A172 (cell line): ENCODE results near the gene TUBGCP4. TPM values are rescaled to one million over a fixed set of nuclear protein-coding genes. Genes with fewer than 3 reads are reported as not detected.

Experiments
- DNase-seq: peaks from one replicate; pipeline ENCODE4 v3.0.0-alpha.2; 2015; ENCODE audit warnings: low spot score
- total RNA-seq: library from RNA; depleted of rRNA; stranded (reverse); fragments of >200 nt; shearing (Covaris generic); gene quantifications from 2 replicates; pipeline ENCODE4 v1.2.3, GENCODE V29; 2014

TUBGCP4 gene
- total RNA-seq, 1 experiment from 2014 or later, result 9.0 TPM

GRCh38 chr15:43404130-43404529 lies 33.2 kb downstream of the TUBGCP4 start:
- DNase-seq, result no peak

- no peak for DNase-seq
Measured at GRCh38 chr15:43406189-43406588, 35.3 kb downstream of the TUBGCP4 start.

- no peak for DNase-seq
Measured at GRCh38 chr15:43406808-43407207, 35.9 kb downstream of the TUBGCP4 start.

GRCh38 chr15:43408789-43409188 lies 37.9 kb downstream of the TUBGCP4 start:
- DNase-seq, result no peak

GRCh38 chr15:43410572-43411214 lies 39.8 kb downstream of the TUBGCP4 start:
- no peak for DNase-seq

DNA sequence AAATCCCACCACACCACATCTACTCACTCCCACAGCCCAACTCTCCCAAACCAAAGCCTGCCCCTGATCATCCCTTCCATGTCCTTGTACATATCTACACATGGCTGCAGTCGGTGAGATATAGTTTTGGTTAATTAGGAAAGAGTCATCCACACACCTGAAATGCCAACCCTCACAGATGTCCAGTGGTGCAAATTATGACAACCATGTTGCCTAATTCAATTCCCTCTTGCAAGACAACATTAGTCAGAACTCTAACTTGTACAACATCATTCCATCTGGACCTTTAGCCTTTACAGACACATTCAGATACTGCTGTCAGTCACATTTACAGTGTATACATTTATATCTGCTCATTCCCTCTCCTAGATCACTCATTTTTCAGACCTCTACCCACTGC lies 41.2 kb downstream of the TUBGCP4 start:
- DNase-seq, result no peak

DNA sequence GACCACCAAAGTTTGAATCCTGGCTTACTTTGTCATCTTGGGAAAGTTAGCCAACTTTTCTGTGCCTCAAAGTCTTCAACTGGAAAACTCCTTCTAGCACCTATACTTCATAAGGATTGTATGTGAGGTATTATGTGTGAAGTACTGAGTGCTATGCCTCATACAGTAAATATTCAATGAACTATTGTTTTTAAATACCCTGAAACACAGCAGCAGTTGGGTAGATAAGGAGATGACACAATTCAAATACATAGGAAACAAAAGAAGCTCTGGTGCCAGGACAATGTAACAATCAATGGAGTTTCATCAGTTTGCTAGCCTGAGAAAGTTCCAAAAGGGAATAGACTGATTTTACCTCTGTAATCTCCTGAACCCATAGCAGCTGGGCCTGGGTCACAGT lies 43.3 kb downstream of the TUBGCP4 start:
- DNase-seq, result no peak

DNA sequence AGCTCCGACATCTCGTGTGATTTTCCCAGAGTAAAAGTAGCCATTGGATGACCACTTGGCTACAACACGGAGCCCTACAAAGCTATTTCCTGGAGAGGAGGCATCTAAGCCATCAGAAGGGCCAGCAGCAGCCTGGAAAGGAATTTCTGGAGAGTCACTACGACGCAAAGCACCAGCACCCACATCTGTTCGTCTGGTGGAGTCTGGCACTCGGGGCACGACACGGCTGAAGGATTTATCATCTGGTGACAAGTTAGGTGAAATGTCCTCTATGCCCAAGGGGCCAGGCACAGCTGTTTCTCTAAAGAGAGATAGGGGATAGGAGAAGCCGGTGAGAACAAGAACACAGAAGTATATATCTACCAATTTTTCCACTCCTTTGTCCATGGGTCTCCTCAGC lies 49.5 kb downstream of the TUBGCP4 start:
- DNase-seq, result no peak

DNA sequence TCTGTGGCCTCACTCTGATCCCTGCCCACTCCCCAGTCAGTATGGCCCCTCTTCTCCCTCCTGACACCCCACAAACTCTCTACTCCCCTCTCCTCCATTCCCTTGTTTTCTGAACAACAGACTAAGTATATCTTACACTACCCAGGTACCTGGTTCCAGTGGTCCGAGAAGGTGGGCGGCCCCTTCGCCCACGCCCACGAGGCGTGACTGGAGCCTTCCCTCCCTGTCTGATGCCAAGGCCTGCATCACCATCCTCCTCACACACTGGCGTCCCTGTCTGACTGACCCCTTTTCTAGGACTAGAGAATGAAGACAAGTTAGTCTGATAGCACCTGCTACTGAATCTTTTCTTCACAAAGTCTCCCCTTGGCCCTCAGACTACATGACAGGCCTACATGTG lies 50.0 kb downstream of the TUBGCP4 start:
- no peak for DNase-seq

- DNase-seq, result peak; percentile 7
Measured at GRCh38 chr15:43423793-43424192, 52.9 kb downstream of the TUBGCP4 start.

GRCh38 chr15:43429687-43430086 lies 58.8 kb downstream of the TUBGCP4 start:
- DNase-seq, result no peak

GRCh38 chr15:43433165-43433564 lies 62.3 kb downstream of the TUBGCP4 start:
- no peak for DNase-seq

- DNase-seq, result no peak
Measured at GRCh38 chr15:43433661-43434303, 62.9 kb downstream of the TUBGCP4 start.

GRCh38 chr15:43434446-43434845 lies 63.5 kb downstream of the TUBGCP4 start:
- DNase-seq, result no peak

GRCh38 chr15:43436395-43436794 lies 65.5 kb downstream of the TUBGCP4 start:
- DNase-seq, result no peak

DNA sequence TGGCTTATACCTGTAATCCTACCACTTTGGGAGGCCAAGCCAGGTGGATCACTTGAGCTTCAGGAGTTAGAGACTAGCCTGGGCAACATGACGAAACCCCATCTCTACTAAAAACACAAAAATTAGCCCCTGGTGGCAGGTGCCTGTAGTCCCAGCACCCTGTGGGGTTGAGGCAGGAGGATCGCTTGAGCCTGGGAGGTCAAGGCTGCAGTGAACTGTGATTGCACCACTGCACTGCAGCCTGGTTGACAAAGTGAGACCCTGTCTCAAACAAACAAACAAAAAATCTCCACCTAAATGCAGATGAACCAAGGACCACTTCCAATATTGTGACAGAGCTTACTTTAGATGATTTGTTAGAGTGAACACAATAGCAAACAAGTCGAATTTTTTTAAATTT lies 68.4 kb downstream of the TUBGCP4 start:
- no peak for DNase-seq

GRCh38 chr15:43440721-43441281 lies 69.9 kb downstream of the TUBGCP4 start:
- peak; percentile 95 for DNase-seq

DNA sequence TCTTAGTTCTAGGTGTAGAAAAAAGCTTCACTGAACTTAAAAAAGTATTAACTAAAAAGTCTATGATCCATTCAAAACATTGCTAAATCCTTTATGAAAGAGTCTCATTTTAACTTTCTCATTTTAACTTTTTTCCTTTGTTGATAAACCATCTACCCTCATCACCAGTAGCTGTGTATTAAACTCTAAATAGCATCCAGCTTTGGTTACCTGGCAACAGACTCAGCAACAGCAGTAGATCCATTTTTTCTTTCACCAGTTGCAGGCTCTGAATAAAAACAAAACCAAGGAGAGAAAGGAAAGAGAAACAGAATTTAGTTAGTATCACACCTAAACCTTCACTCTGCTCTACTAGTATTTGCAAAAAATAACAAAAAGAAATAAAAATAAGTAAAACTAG lies 70.4 kb downstream of the TUBGCP4 start:
- peak; percentile 36 for DNase-seq

DNA sequence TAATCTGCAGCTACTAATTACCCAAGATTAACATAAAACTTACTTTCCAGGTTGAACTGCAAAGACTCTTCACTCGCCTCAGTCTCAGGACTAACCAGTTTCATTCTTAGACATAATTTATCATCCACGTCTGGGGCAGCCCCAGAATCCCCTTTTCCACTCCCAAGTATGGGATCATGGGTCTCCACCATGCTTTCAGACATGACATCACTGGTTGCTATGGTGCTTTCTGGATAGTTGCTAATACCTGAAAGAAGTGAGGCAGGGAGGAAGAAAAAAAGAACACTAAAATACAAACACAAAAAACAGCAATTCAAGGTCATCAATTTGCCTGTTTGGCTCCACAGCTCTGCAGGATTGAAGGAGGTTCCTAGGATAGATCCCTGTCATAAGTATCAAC lies 75.4 kb downstream of the TUBGCP4 start:
- DNase-seq, result no peak

DNA sequence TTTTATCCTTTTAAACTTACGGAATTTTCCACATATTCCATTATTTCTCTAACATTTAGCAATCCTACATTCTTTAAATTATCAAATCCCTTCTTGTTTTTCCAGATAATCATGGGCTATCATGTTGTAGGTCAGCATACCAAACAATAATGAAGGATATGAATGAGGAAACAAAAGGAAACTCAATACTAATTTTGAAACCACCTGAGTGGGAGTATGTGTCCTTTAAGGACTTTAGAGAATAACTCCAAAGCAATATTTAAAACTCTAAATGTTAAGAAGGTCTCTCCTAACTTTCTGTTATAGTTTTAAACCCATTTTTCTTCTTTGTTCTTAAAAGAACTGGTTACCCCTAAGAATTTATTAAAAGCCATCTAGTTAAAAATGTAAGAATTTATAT lies 79.1 kb downstream of the TUBGCP4 start:
- no peak for DNase-seq
